ENCODE measurements around the gene CD14.

DNA sequence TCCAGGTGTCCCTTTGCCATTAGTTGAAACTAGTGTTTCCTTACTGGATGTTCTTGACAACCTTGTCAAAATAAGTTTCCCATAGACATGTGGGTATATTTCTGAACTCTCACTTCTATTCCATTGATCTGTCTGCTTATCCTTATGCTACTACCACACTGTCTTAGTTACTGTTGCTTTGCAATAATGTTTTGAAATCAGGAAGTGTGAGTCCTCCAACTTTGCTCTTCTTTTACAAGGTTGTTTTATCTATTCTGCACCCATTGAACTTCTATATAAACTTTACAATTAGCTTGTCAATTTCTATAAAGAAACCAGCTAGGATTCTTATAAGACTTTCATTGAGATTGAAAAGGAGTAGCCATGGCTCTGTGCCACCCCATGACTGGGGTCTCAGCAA lies 24.3 kb downstream of the CD14 start:
- TF ChIP-seq, protein P1, sequence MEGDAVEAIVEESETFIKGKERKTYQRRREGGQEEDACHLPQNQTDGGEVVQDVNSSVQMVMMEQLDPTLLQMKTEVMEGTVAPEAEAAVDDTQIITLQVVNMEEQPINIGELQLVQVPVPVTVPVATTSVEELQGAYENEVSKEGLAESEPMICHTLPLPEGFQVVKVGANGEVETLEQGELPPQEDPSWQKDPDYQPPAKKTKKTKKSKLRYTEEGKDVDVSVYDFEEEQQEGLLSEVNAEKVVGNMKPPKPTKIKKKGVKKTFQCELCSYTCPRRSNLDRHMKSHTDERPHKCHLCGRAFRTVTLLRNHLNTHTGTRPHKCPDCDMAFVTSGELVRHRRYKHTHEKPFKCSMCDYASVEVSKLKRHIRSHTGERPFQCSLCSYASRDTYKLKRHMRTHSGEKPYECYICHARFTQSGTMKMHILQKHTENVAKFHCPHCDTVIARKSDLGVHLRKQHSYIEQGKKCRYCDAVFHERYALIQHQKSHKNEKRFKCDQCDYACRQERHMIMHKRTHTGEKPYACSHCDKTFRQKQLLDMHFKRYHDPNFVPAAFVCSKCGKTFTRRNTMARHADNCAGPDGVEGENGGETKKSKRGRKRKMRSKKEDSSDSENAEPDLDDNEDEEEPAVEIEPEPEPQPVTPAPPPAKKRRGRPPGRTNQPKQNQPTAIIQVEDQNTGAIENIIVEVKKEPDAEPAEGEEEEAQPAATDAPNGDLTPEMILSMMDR (IDR thresholded peaks at IDR 0.05): no peak
- TF ChIP-seq POLR2AphosphoS5 (IDR thresholded peaks at IDR 0.05): no peak
- TF ChIP-seq POLR2A (IDR thresholded peaks at IDR 0.05): no peak
